ENCODE measurements around the gene RASAL3.

DNA sequence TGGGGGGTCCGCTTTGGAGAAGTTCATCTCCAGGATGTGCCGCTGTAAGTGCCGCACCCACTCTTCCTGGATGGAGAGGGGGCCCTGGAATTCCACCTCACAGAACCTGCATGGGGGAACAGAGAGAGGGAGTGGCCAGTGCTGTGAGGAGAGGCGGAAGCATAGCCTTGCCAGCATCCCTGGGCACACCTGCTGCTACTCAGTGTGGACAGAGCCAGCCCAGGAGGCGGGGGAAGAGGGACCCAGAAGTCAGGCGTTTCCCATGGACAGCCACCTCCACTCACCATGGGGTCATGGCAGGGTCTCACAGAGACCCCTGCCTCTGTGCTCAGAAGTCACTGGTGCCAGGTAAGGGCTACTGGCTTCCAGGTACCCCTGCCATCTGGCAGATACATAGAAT, 41.2 kb downstream of the RASAL3 start:
- TF ChIP-seq REST (IDR thresholded peaks at IDR 0.05) (no peak), CTCF (IDR thresholded peaks at IDR 0.05) (no peak), RARB (CRISPR knock-in tag; IDR thresholded peaks at IDR 0.05) (no peak), POLR2A (IDR thresholded peaks at IDR 0.05; ENCODE audit: low read length) (no peak), ELK1 (IDR thresholded peaks at IDR 0.05; ENCODE audit: low read depth, low read length) (no peak), CEBPB (IDR thresholded peaks at IDR 0.05) (no peak), MYC (IDR thresholded peaks at IDR 0.05; ENCODE audit: borderline replicate concordance, low read length) (no peak), RNF2 (IDR thresholded peaks at IDR 0.05; ENCODE audit: borderline replicate concordance, low read depth) (no peak), HMGXB4 (CRISPR knock-in tag; IDR thresholded peaks at IDR 0.05; ENCODE audit: borderline replicate concordance) (no peak)
